MM.1S (cell line): ENCODE data around the gene RAB44.

Experiments
- EZH2phosphoT487 ChIP-seq: fragments of 300-600 bp; sonication (generic); IDR thresholded peaks from 2 replicates; pipeline ENCODE4 v1.6.1; 2018; ENCODE audit warnings: antibody characterized with exemption, low read length
- TF ChIP-seq, protein P1 (sequence below): fragments of 300-600 bp; sonication (generic); IDR thresholded peaks from 2 replicates; pipeline ENCODE4 v1.5.1; 2016; ENCODE audit warnings: antibody characterized with exemption, low read length, mixed read lengths

GRCh38 chr6:36649086-36649485 is 48.5 kb upstream of the RAB44 start:
- TF ChIP-seq, protein P1, sequence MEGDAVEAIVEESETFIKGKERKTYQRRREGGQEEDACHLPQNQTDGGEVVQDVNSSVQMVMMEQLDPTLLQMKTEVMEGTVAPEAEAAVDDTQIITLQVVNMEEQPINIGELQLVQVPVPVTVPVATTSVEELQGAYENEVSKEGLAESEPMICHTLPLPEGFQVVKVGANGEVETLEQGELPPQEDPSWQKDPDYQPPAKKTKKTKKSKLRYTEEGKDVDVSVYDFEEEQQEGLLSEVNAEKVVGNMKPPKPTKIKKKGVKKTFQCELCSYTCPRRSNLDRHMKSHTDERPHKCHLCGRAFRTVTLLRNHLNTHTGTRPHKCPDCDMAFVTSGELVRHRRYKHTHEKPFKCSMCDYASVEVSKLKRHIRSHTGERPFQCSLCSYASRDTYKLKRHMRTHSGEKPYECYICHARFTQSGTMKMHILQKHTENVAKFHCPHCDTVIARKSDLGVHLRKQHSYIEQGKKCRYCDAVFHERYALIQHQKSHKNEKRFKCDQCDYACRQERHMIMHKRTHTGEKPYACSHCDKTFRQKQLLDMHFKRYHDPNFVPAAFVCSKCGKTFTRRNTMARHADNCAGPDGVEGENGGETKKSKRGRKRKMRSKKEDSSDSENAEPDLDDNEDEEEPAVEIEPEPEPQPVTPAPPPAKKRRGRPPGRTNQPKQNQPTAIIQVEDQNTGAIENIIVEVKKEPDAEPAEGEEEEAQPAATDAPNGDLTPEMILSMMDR = no peak
- no peak for TF ChIP-seq EZH2phosphoT487
